Upper lobe of left lung (tissue), 6 donors: ENCODE data around the gene C10orf143. TPM values are rescaled to one million over a fixed set of nuclear protein-coding genes. Genes with fewer than 3 reads are reported as not detected.

Source experiments
- ATAC-seq, 2 donors: fragments of 200-7000 bp; cut with Tn5 transposase; one replicate each; pipeline ENCODE4 v1.9.1; 2022; ENCODE audit warnings: mild to moderate bottlenecking in 2 of 2, moderate library complexity in 2 of 2; ENCODE audit not compliant: low FRiP score in 2 of 2
- DNase-seq, 2 donors: peaks; one replicate each; pipeline ENCODE4 v3.0.0-alpha.2; 2019 to 2020
- H3K27ac ChIP-seq, 4 donors: fragments of 200-600 bp; sonication (generic); one replicate each; pipeline ENCODE4 v1.5.1; 2016 to 2019
- H3K27me3 ChIP-seq, 4 donors: fragments of 200-600 bp; sonication (generic); one replicate each; pipeline ENCODE4 v1.5.1; 2017 to 2019
- H3K36me3 ChIP-seq, 4 donors: fragments of 200-600 bp; sonication (generic); one replicate each; pipeline ENCODE4 v1.5.1; 2016 to 2019
- H3K4me1 ChIP-seq, 4 donors: fragments of 200-600 bp; sonication (generic); one replicate each; pipeline ENCODE4 v1.5.1; 2018 to 2019
- H3K4me3 ChIP-seq, 4 donors: fragments of 200-600 bp; sonication (generic); one replicate each; pipeline ENCODE4 v1.5.1; 2017 to 2019; ENCODE audit warnings: mild to moderate bottlenecking in 2 of 4, moderate library complexity in 1 of 4
- H3K9me3 ChIP-seq, 4 donors: fragments of 200-600 bp; sonication (generic); one replicate each; pipeline ENCODE4 v1.5.1; 2018 to 2019
- EP300 ChIP-seq, 4 donors: sonication (generic); formaldehyde crosslinking; IDR thresholded peaks; one replicate each; pipeline ENCODE4 v1.5.1; 2017; ENCODE audit warnings: antibody characterized with exemption in 4 of 4, control low read depth in 2 of 4
- POLR2A ChIP-seq, 4 donors: fragments of 450-650 bp; IDR thresholded peaks; one replicate each; pipeline ENCODE4 v1.5.1; 2016 to 2017; ENCODE audit warnings: antibody characterized with exemption in 4 of 4, mild to moderate bottlenecking in 2 of 4
- POLR2AphosphoS5 ChIP-seq, 2 donors: sonication (generic); formaldehyde crosslinking; IDR thresholded peaks; one replicate each; pipeline ENCODE4 v1.5.1; 2017; ENCODE audit warnings: antibody characterized with exemption in 2 of 2
- WGBS, 2 donors: methylation state at CpG; one replicate each; pipeline ENCODE4 v1.1.5; 2017 to 2018; 5-methylcytosine and 5-hydroxymethylcytosine counted together
- total RNA-seq, 6 donors: library from RNA; depleted of rRNA in 4 of 6; stranded (reverse); fragments of >200 nt in 4 of 6; gene quantifications; one replicate each; pipeline versions ENCODE4 v1.1.0 to v1.2.1, GENCODE V29; 2016 to 2021
- TF ChIP-seq, protein P1 (sequence below), 6 experiments: fragments of 450-650 bp in 4 of 6; fragments of 200-600 bp in 2 of 6; sonication (generic) in 2 of 6; IDR thresholded peaks; one replicate each; pipeline ENCODE4 v1.5.1; 2016 to 2019; ENCODE audit warnings: antibody characterized with exemption in 6 of 6
- donor health status: DM: no; HTN: no; CAD: no; lungs with moderate emphysema.
- donor health status: DM: no; HTN: yes; CAD: no; lungs with severe emphysema.

The C10orf143 gene
- total RNA-seq, 6 donors from 2014 or later: 0.55 to 6.0 (median 4.4) TPM; not detected in 1

DNA sequence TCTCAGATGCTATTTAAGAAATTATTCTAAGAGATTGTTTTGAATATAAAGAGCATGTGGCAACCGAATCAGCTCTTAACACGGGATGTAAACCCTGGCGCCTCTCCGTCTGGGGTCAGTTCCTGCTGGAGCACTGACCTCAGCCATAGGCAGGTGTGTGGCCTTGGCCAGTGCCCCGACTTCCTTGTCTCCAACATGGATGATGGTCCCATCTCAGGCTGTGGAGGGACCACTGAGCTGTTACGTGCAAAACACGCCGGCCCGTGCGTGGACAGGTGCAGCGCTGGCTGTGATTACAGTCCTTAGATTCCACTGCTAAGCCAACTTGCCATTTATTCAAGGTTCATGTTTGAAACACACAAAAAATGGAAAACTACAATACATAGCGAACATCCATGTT, 59.9 kb downstream of the C10orf143 start:
- TF ChIP-seq, protein P1, sequence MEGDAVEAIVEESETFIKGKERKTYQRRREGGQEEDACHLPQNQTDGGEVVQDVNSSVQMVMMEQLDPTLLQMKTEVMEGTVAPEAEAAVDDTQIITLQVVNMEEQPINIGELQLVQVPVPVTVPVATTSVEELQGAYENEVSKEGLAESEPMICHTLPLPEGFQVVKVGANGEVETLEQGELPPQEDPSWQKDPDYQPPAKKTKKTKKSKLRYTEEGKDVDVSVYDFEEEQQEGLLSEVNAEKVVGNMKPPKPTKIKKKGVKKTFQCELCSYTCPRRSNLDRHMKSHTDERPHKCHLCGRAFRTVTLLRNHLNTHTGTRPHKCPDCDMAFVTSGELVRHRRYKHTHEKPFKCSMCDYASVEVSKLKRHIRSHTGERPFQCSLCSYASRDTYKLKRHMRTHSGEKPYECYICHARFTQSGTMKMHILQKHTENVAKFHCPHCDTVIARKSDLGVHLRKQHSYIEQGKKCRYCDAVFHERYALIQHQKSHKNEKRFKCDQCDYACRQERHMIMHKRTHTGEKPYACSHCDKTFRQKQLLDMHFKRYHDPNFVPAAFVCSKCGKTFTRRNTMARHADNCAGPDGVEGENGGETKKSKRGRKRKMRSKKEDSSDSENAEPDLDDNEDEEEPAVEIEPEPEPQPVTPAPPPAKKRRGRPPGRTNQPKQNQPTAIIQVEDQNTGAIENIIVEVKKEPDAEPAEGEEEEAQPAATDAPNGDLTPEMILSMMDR (IDR thresholded peaks at IDR 0.05): no peak
- no peak for TF ChIP-seq POLR2AphosphoS5 (IDR thresholded peaks at IDR 0.05)
- TF ChIP-seq POLR2A (IDR thresholded peaks at IDR 0.05): no peak
- Histone ChIP-seq H3K4me3 (no peak overlapping the region), H3K27me3 (no peaks in the 10 kb centered on the region), H3K4me1 (no peaks in the 10 kb centered on the region), H3K36me3 (no peaks in the 10 kb centered on the region), H3K27ac (no peak overlapping the region), H3K9me3 (peaks cover 0 to 5% (median 0%) of the 10 kb centered on the region in 4 donors)
- DNase-seq (no peak), ATAC-seq (no peak)
- WGBS, 2 donors: 84 to 86% methylated on average over 12 of the region's 12 CpGs

DNA sequence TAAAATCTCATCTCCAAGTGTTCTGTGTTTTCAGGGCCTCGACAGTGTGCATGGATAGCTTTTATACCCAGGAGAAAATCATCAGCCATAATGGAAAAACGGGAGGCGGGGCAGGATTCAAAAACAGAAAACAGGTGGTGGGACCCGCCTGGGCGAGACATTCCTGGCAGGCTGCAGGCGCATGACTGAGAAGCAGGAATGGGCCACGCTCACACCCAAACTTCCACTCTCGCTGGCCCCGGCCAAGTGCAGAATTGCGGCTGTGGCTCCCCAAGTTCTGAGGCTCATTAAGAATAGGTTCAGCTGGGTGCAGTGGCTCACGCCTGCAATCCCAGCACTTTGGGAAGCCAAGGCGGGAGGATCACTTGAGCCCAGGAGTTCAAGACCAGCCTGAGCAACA, 60.6 kb downstream of the C10orf143 start:
- Histone ChIP-seq H3K4me3 (no peak overlapping the region), H3K4me1 (no peaks in the 10 kb centered on the region), H3K9me3 (peaks cover 0 to 5% (median 0%) of the 10 kb centered on the region in 4 donors), H3K27ac (no peak overlapping the region), H3K27me3 (peaks cover 0 to 3% (median 0%) of the 10 kb centered on the region in 4 donors), H3K36me3 (no peaks in the 10 kb centered on the region)
- 82 to 88% methylated on average over 12 of the region's 12 CpGs for WGBS, 2 donors
- TF ChIP-seq POLR2AphosphoS5 (IDR thresholded peaks at IDR 0.05) (no peak), POLR2A (IDR thresholded peaks at IDR 0.05) (no peak), EP300 (IDR thresholded peaks at IDR 0.05) (no peak)
- TF ChIP-seq, protein P1 (IDR thresholded peaks at IDR 0.05): no peak
- ATAC-seq: no peak
- DNase-seq: no peak

DNA sequence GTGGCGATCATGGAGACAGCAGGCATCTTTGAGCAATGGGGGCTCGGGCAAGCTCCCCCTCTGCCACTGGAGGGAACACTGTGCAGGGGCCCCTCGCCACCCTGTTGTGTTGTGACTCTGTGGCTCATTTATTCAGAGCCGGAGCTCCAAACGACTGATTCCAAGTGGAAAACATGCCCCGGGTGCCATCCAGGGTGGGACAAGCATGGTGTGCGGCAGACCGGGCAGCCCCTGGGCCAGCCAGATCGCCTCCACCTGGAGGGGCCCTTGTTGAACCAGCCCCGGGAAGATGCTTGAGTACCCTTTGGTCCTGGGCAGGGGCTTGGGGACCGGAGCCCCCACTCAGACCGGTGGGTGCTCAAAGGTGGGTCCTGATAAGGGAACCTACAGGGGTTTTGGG, 61.4 kb downstream of the C10orf143 start:
- Histone ChIP-seq H3K27ac (no peak overlapping the region), H3K9me3 (peaks cover 0 to 3% (median 0%) of the 10 kb centered on the region in 4 donors), H3K27me3 (peaks cover 0 to 6% (median 0%) of the 10 kb centered on the region in 4 donors), H3K36me3 (no peaks in the 10 kb centered on the region), H3K4me1 (no peaks in the 10 kb centered on the region), H3K4me3 (no peak overlapping the region)
- no peak for DNase-seq
- no peak for ATAC-seq
- TF ChIP-seq, protein P1 (IDR thresholded peaks at IDR 0.05): no peak
- TF ChIP-seq POLR2AphosphoS5 (IDR thresholded peaks at IDR 0.05) (no peak), EP300 (IDR thresholded peaks at IDR 0.05) (no peak), POLR2A (IDR thresholded peaks at IDR 0.05) (no peak)
- 92 to 98% methylated on average over 7 to 12 of the region's 12 CpGs for WGBS, 2 donors

DNA sequence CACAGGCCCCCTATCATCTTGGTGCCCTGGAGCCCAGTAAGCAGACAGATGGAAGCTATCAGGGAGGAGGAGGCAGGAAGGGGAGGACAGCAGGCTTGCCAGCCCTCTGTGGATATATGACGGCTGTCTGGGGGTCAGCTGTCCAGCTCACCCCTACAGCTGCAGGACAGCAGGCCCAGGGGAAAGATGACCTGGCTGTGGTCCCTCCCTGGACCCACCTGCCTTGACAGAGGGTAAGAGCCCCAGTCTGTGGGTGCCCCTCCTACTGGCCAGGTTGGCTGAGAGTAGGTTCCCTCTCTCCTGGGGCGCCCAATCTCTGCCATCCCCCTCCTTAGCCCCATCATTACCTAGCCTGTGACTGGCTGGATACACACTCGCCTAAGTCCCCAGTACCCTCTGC, 62.5 kb downstream of the C10orf143 start:
- Histone ChIP-seq H3K4me3 (no peak overlapping the region), H3K36me3 (no peaks in the 10 kb centered on the region), H3K4me1 (no peaks in the 10 kb centered on the region), H3K9me3 (no peaks in the 10 kb centered on the region), H3K27me3 (peaks cover 0 to 6% (median 0%) of the 10 kb centered on the region in 4 donors), H3K27ac (no peak overlapping the region)
- ATAC-seq (peak in 1 of 2 donors; percentile 17), DNase-seq (no peak)
- TF ChIP-seq POLR2AphosphoS5 (IDR thresholded peaks at IDR 0.05) (no peak), POLR2A (IDR thresholded peaks at IDR 0.05) (no peak), EP300 (IDR thresholded peaks at IDR 0.05) (no peak)
- TF ChIP-seq, protein P1 (IDR thresholded peaks at IDR 0.05): no peak
- 56 to 62% methylated on average over 1 to 3 of the region's 3 CpGs for WGBS, 2 donors

DNA sequence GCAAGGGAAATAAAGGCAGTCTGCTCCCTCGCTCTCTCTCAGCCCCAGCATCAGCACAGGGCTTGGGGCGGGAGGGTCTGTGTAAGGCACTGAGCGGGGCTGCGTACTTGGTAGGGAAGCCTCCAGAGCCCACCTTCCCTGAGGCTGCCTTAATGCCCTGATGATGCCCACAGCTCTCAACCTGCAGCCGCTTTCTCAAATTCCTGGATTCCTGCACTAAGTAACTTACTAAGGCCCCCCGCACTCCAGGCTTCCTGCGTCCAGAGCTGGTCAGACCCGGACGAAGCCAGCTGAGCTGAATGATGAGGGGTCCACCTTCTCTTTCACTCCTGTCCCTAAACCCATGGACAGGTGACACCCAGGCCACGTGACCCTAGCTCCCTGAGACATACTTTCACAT, 63.3 kb downstream of the C10orf143 start:
- no peak overlapping the region for H3K27ac ChIP-seq
- no peaks in the 10 kb centered on the region for H3K36me3 ChIP-seq
- no peaks in the 10 kb centered on the region for H3K4me1 ChIP-seq
- no peak overlapping the region for H3K4me3 ChIP-seq
- TF ChIP-seq POLR2A (IDR thresholded peaks at IDR 0.05) (no peak), EP300 (IDR thresholded peaks at IDR 0.05) (no peak), POLR2AphosphoS5 (IDR thresholded peaks at IDR 0.05) (no peak)
- TF ChIP-seq, protein P1 (IDR thresholded peaks at IDR 0.05): no peak
- no peaks in the 10 kb centered on the region for H3K9me3 ChIP-seq
- ATAC-seq: no peak
- H3K27me3 ChIP-seq: peaks cover 0 to 6% (median 0%) of the 10 kb centered on the region in 4 donors
- 80% methylated on average over 10 of the region's 10 CpGs for WGBS, 2 donors
- no peak for DNase-seq
